Panc1 (cell line): ENCODE results near the gene CCDC34.

Experiments
- CTCF ChIP-seq: fragments of 450-650 bp; IDR thresholded peaks from 2 replicates; pipeline ENCODE4 v1.5.1; 2017; ENCODE audit warnings: mild to moderate bottlenecking
- POLR2AphosphoS5 ChIP-seq: IDR thresholded peaks from 2 replicates; pipeline ENCODE4 v1.6.1; 2012; ENCODE audit warnings: mild to moderate bottlenecking, low read depth, low read length, moderate library complexity
- REST ChIP-seq, 2 experiments: IDR thresholded peaks; 2 replicates each; pipeline ENCODE4 v1.6.1; 2011 to 2012; ENCODE audit warnings: low read depth in 2 of 2, control low read depth in 1 of 2, low read length in 1 of 2, mild to moderate bottlenecking in 1 of 2, moderate library complexity in 1 of 2; ENCODE audit not compliant: insufficient read depth in 1 of 2
- SIN3A ChIP-seq: IDR thresholded peaks from 2 replicates; pipeline ENCODE4 v1.6.1; 2012; ENCODE audit warnings: low read depth, mild to moderate bottlenecking, low read length, moderate library complexity, borderline replicate concordance; ENCODE audit not compliant: insufficient read depth

GRCh38 chr11:27370374-27370773 is 7.4 kb upstream of the CCDC34 start:
- TF ChIP-seq REST (IDR thresholded peaks at IDR 0.05; ENCODE audit: insufficient read depth in 1 of 2, low read depth in 2 of 2, low read length in 1 of 2) (no peak), SIN3A (no peak), CTCF (no peak), POLR2AphosphoS5 (no peak)
